Measurements from ENCODE around the gene HIPK2. TPM values are rescaled to one million over a fixed set of nuclear protein-coding genes. Genes with fewer than 3 reads are reported as not detected.
A peak's percentile ranks its signal among the peaks of the same experiment; 100 is the strongest.

Gene HIPK2
- total and polyA plus RNA-seq, 2 experiments from 2014 or later: 18.2 to 22.9 TPM

DNA sequence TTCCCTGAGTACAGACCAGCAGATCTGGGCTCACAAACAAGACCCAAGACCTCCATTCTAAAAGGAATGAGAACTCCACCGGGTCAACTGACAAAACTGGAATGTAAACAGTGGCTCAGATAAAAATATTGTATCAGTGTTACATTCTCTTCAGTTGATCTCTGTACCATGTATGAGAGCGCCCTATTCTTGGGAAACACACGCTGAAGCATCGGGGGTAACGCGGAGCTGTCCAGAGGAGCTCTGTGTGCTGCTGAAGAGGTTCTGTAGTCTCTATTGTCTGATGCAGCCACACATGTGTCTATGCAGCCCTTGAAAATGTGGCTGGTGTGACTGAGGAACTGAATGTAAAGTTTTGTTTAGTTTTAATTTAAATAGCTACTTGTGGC is 39.7 kb downstream of the HIPK2 start:
- Histone ChIP-seq H3K27ac (peak overlapping the region; percentile 64), H3K4me3 (no peak overlapping the region), H3K27me3 (no peaks in the 10 kb centered on the region), H3K9me2 (replicated peaks; ENCODE audit: insufficient read depth) (no peaks in the 10 kb centered on the region), H3K9me3 (ENCODE audit: low read depth) (no peaks in the 10 kb centered on the region), H3K36me3 (replicated peaks; ENCODE audit: insufficient read depth, low read depth) (no peaks in the 10 kb centered on the region), H3K4me2 (peak overlapping the region; percentile 15), H4K20me1 (ENCODE audit: insufficient read depth, poor library complexity, severe bottlenecking) (peaks cover 58% of the 10 kb centered on the region), H3K4me1 (ENCODE audit: insufficient read depth) (peaks cover 24% of the 10 kb centered on the region), H2AFZ (no peak overlapping the region), H3K79me2 (peaks cover 97% of the 10 kb centered on the region)
- TF ChIP-seq EZH2phosphoT487 (IDR thresholded peaks at IDR 0.05; ENCODE audit: low read depth, severe bottlenecking, unreplicated experiment) (no peak), EZH2 (IDR thresholded peaks at IDR 0.05; ENCODE audit: borderline replicate concordance) (no peak)
- TF ChIP-seq, protein P1, sequence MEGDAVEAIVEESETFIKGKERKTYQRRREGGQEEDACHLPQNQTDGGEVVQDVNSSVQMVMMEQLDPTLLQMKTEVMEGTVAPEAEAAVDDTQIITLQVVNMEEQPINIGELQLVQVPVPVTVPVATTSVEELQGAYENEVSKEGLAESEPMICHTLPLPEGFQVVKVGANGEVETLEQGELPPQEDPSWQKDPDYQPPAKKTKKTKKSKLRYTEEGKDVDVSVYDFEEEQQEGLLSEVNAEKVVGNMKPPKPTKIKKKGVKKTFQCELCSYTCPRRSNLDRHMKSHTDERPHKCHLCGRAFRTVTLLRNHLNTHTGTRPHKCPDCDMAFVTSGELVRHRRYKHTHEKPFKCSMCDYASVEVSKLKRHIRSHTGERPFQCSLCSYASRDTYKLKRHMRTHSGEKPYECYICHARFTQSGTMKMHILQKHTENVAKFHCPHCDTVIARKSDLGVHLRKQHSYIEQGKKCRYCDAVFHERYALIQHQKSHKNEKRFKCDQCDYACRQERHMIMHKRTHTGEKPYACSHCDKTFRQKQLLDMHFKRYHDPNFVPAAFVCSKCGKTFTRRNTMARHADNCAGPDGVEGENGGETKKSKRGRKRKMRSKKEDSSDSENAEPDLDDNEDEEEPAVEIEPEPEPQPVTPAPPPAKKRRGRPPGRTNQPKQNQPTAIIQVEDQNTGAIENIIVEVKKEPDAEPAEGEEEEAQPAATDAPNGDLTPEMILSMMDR (IDR thresholded peaks at IDR 0.05; ENCODE audit: poor library complexity): no peak
- peak; percentile 33 for DNase-seq (ENCODE audit: low spot score)
- 58% methylated on average over 6 of the region's 6 CpGs for WGBS (ENCODE audit: low lambda C conversion rate, missing lambda C conversion rate)

DNA sequence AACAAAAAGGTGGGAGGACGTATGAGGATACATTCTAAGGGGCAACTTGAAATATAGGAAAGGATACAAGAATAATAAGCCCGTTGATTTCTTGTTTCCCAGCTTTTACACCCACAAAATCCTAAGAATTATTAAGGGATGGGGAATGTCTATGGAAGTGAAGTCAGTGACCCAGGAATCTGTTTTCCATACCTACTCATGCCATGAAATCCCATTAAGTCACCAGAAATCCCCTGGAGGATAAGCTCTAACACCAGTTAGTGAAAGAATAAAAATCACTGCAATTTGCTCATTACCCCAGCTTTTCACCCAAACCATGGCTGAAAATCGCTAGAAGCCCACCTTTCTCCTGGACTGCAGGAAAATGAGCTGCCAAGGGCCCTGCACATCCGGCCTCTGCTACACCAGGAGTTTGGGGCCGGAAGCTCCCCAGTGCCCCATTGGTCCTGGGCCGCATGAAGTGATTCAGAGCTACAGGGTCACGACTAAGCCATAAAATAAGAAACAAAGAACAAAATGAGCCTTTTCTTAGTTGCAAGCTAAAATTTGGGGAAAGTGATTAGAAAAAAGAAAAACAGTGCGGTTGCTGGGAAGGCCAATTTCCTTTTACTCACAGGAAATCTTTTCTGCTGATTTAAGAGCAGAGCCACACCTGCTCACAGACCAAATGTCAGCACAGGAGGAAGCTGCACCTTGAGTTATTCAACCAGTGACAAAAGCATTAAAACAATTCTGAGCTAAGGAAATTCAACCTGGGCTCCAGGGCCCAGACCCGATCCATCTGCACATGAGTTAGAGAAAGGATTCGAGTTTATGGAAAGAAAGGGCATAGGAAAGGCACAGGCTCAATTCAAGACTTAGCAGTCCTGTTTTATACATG is 40.3 kb downstream of the HIPK2 start:
- H3K79me2 ChIP-seq: peaks cover 97% of the 10 kb centered on the region
- 88% methylated on average over 10 of the region's 10 CpGs for WGBS (ENCODE audit: low lambda C conversion rate, missing lambda C conversion rate)
- H3K27me3 ChIP-seq: no peaks in the 10 kb centered on the region
- H3K4me3 ChIP-seq: no peak overlapping the region
- H2AFZ ChIP-seq: no peak overlapping the region
- no peak for DNase-seq (ENCODE audit: low spot score)
- peaks cover 54% of the 10 kb centered on the region for H4K20me1 ChIP-seq (ENCODE audit: insufficient read depth, poor library complexity, severe bottlenecking)
- peak overlapping the region; percentile 64 for H3K27ac ChIP-seq
- H3K4me2 ChIP-seq: peak overlapping the region; percentile 15
- no peaks in the 10 kb centered on the region for H3K9me2 ChIP-seq (replicated peaks; ENCODE audit: insufficient read depth)
- H3K4me1 ChIP-seq (ENCODE audit: insufficient read depth): peaks cover 25% of the 10 kb centered on the region
- TF ChIP-seq, protein P1 (IDR thresholded peaks at IDR 0.05; ENCODE audit: poor library complexity): no peak
- no peak for TF ChIP-seq EZH2 (IDR thresholded peaks at IDR 0.05; ENCODE audit: borderline replicate concordance)
- no peak for TF ChIP-seq EZH2phosphoT487 (IDR thresholded peaks at IDR 0.05; ENCODE audit: low read depth, severe bottlenecking, unreplicated experiment)
- no peaks in the 10 kb centered on the region for H3K36me3 ChIP-seq (replicated peaks; ENCODE audit: insufficient read depth, low read depth)
- H3K9me3 ChIP-seq (ENCODE audit: low read depth): no peaks in the 10 kb centered on the region

DNA sequence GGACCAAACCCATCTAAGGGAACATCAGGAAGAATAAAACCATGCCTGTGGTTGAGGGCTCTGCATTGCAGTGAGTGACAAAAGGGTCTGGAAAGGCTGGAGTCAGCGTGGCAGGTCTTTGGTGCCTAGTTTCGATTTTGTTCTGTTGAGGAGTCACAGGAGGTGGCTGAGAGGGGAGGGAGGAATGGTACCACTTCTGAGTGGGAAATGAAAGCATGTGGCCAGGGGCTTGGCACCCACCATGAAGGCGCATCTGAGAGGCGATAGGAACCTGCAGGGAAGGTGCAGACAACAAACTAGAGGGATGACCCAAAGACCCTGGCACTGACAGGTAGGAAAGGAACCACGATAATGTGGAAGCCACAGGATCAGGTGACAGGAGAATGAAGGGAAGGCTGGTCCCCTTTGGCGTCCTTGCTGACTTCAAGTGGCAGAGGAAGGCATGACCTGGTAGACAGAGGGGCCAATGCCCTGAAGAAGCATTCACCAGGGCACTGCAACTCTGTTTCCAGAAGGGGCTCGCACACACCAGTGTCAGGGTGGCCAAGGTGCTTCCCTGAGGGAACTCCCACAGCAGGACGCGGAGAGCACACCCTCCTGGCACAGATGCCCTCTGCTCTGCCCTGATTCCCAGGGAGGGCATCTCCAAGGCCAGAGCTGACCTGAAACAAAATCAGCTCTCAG is 41.7 kb downstream of the HIPK2 start:
- peaks cover 27% of the 10 kb centered on the region for H3K4me1 ChIP-seq (ENCODE audit: insufficient read depth)

More for the DNA sequence above, 41.7 kb downstream of the HIPK2 start:
- Histone ChIP-seq H2AFZ (no peak overlapping the region), H3K9me2 (replicated peaks; ENCODE audit: insufficient read depth) (no peaks in the 10 kb centered on the region), H3K4me2 (no peak overlapping the region), H4K20me1 (ENCODE audit: insufficient read depth, poor library complexity, severe bottlenecking) (peaks cover 55% of the 10 kb centered on the region), H3K36me3 (replicated peaks; ENCODE audit: insufficient read depth, low read depth) (no peaks in the 10 kb centered on the region), H3K27ac (no peak overlapping the region), H3K79me2 (peaks cover 95% of the 10 kb centered on the region), H3K9me3 (ENCODE audit: low read depth) (no peaks in the 10 kb centered on the region), H3K27me3 (no peaks in the 10 kb centered on the region), H3K4me3 (no peak overlapping the region)
- no peak for DNase-seq (ENCODE audit: low spot score)
- WGBS (ENCODE audit: low lambda C conversion rate, missing lambda C conversion rate): 93% methylated on average over 9 of the region's 9 CpGs
- TF ChIP-seq, protein P1 (IDR thresholded peaks at IDR 0.05; ENCODE audit: poor library complexity): no peak
- TF ChIP-seq EZH2 (IDR thresholded peaks at IDR 0.05; ENCODE audit: borderline replicate concordance) (no peak), EZH2phosphoT487 (IDR thresholded peaks at IDR 0.05; ENCODE audit: low read depth, severe bottlenecking, unreplicated experiment) (no peak)

Measured in hepatocyte (in vitro differentiated cells).